ENCODE data around the gene MCRS1.

The MCRS1 gene

DNA sequence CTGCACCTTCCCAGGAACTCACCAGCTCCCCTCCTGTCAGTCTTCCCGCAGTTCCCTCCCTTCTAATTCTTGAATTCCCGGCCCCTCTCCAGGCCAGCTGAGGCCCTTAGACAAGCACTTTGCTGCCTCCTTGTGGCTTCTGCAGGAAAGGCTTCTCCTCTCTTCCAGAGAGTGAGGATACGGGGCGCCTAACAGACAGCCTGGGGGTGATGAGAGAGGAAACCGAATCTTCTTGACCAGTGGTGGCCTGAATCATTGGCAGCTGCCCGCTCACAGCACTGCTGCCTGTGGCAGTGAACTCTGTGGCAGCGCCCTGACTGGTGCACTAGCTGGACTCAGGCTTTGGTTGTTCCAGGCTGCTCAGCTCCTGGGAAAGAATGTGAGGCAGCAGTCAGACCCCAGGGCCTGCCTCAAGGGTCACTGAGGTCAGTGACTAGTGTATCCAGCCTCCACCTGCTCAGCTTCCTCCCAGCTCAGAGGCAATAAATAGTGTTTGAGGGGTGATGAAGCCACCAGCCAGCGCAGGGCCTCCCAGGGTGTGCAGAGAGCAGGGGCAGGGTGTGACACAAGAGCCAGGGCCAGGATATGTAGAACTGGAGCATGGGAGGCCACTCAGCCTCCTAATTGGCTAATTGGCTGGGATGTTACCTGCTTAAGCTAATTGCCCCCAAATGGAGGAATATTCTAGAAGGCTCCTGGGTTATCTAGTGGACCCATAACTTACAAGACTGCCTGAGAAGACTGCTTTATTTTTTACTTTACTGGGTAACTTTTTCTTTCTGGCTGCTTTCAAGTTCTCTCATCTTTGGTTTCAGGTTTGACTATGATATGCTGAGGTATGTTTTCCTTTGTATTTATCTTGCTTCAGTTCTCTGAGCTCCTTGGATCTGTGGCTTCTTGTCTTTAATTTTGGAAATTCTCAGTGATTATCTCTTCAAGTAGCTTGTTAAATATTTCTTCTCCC, 12.9 kb upstream of the MCRS1 start:
- no peak overlapping the region for H3K4me3 ChIP-seq (ENCODE audit: low read depth, low read length)
- TF ChIP-seq, protein P1, sequence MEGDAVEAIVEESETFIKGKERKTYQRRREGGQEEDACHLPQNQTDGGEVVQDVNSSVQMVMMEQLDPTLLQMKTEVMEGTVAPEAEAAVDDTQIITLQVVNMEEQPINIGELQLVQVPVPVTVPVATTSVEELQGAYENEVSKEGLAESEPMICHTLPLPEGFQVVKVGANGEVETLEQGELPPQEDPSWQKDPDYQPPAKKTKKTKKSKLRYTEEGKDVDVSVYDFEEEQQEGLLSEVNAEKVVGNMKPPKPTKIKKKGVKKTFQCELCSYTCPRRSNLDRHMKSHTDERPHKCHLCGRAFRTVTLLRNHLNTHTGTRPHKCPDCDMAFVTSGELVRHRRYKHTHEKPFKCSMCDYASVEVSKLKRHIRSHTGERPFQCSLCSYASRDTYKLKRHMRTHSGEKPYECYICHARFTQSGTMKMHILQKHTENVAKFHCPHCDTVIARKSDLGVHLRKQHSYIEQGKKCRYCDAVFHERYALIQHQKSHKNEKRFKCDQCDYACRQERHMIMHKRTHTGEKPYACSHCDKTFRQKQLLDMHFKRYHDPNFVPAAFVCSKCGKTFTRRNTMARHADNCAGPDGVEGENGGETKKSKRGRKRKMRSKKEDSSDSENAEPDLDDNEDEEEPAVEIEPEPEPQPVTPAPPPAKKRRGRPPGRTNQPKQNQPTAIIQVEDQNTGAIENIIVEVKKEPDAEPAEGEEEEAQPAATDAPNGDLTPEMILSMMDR (IDR thresholded peaks at IDR 0.05; ENCODE audit: control insufficient read depth, extremely low read depth, insufficient read depth), result peak; percentile 86
- peak; percentile 52 for DNase-seq (ENCODE audit: low read depth)

DNA sequence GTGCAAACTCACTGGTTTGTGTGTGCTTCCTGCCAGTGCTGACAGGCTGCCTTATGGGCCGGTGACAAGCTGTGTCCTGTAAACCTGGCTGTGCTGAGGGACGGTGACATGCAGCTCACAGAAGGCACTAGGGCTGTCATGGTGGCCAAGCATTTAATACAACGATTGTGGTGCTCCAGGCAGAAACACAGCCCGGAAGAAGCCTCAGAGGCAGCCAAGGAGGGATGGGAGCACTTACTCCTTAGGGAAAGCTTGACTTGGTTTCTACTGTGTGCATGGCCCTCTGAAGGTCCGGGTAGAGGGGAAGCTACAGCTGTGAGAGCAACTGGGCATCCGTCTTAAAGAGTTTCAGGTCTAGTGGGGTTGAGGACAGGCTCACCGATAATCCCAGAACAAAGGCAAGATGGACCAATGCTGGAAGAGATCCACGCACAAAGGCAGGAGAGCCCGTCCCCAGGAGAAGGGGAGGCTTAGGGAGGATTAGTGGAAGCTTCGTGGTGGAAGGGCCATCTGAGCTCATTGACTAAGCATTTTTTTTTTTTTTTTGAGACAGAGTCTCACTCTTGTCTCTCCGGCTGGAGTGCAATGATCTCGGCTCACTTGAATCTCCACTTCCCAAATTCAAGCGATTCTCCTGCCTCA, 10.7 kb upstream of the MCRS1 start:
- no peak for DNase-seq (ENCODE audit: low read depth)
- TF ChIP-seq, protein P1 (IDR thresholded peaks at IDR 0.05; ENCODE audit: control insufficient read depth, extremely low read depth, insufficient read depth), result no peak
- H3K4me3 ChIP-seq (ENCODE audit: low read depth, low read length), result no peak overlapping the region

DNA sequence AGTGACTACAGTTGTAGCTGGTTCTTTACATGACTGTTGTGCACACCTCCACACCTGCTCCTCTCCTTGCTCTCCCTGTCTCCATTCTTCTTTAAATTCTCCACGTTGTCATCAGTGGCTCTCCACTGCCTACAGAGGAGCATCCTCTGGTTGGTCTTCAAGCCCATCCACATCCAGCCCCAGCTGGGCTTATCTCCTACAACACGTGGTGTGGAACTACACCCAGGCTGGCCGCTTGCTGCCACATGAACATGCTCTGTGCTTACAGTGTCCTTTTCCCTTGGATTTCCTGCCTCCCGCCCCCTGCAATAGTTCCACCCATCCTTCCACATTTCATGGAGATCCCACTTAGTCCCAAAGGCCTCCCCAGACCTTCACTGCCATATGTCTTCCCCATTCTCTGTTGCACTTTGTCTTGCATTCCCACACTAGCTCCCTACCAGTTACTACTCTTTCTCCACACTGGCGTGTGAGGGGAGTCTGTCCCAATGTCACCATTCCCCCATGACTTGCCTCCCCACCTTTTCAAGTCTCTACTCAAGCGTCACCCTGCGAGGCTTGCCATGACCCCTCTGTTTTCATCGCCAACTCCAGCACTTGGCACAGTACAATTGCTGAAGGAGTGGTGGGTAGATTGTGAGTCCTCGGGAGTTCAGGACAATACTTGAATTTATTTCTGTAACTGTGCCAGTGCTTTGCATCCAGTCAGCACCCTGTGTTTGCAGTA, 9.8 kb upstream of the MCRS1 start:
- TF ChIP-seq, protein P1 (IDR thresholded peaks at IDR 0.05; ENCODE audit: control insufficient read depth, extremely low read depth, insufficient read depth), result no peak
- H3K4me3 ChIP-seq (ENCODE audit: low read depth, low read length), result no peak overlapping the region
- DNase-seq (ENCODE audit: low read depth), result no peak

DNA sequence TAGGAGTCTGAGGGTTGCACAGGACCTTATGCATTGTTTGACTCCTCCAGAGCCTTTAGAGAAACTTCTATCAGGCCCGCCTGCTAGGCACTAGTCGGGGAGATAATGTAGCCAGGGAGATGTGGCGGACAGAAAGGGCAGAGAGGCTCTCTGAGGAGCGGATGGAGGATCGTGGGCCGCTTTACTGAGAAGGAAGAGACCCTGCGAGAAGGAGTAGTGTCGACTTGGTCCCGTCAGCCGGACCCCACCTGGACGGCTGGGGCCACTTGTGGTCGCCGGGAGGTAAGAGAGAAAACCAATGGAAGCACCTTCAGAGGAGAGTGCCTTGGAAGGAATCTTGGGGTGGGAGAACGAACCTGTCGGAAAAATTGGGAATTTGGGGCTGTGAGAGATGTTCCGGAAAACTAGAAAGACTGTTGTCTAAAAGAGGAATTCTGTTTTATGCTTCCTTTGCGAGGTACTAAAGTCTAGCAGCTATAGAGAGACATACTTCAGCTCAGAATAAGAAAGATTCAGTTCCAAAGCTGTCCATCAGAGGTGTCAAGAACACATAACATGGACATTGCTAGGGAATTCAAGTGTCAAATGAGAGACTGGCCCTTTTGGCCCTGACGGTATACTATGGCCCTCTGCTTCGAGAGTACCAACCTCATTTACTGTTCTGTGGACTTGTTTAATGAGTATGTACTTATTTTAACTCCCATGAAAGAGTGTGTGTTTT, 660 bp upstream of the MCRS1 start:
- peak; percentile 10 for DNase-seq (ENCODE audit: low read depth)

DNA sequence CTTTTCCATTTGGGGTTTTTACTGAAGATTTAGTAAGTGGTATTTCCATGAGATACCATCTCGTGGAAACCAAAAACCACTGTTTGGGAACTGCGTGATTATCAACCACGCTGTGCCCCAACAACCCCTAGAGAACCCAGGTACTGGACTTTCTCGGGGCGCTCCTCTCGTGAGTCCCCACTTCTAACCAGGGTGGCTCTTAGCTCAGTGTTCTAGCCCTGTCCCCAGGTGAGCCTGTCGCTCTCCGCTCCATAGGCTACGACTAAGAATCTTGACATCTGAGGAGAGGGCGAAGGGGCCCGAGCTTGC, 686 bp downstream of the MCRS1 start:
- peak overlapping the region; percentile 91 for H3K4me3 ChIP-seq (ENCODE audit: low read depth, low read length)
- TF ChIP-seq, protein P1 (IDR thresholded peaks at IDR 0.05; ENCODE audit: control insufficient read depth, extremely low read depth, insufficient read depth), result no peak
- no peak for DNase-seq (ENCODE audit: low read depth)

More for the DNA sequence above, 660 bp upstream of the MCRS1 start:
- H3K4me3 ChIP-seq (ENCODE audit: low read depth, low read length), result peak overlapping the region; percentile 91
- TF ChIP-seq, protein P1 (IDR thresholded peaks at IDR 0.05; ENCODE audit: control insufficient read depth, extremely low read depth, insufficient read depth), result no peak

DNA sequence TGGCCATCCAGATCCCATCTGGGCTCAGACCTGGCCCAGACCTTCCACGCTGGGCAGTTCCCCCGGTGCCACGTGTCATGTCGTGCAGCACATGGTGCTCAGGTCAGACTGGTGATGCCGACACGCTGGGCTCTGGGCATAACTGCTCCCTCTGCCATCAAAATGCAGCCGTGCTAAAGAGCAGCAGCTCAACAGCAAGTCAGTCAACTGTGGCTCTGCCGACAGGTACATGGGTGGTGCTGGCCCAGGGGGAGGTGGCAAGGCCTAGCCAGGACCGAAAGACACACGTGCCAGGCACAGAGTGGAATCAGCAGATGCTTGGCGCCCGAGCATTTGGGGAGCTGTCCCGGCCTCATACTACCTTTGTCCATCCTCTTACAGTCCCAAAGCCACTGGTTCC, 1.6 kb downstream of the MCRS1 start:
- H3K4me3 ChIP-seq (ENCODE audit: low read depth, low read length), result peak overlapping the region; percentile 91; the same call in 1 of the 2 replicates
- TF ChIP-seq, protein P1 (IDR thresholded peaks at IDR 0.05; ENCODE audit: control insufficient read depth, extremely low read depth, insufficient read depth), result no peak
- no peak for DNase-seq (ENCODE audit: low read depth)
